LNCAP (cell line): ENCODE data around the gene SNX13.

Experiments
- CTCF ChIP-seq: fragments of 450-650 bp; IDR thresholded peaks from 2 replicates; pipeline ENCODE4 v1.5.1; 2017; ENCODE audit warnings: mild to moderate bottlenecking

Gene SNX13

GRCh38 chr7:17822547-17823173 lies 117.6 kb downstream of the SNX13 start:
- no peak for TF ChIP-seq CTCF

GRCh38 chr7:17816903-17817302 lies 123.4 kb downstream of the SNX13 start:
- TF ChIP-seq CTCF = no peak

GRCh38 chr7:17815318-17815717 lies 125.0 kb downstream of the SNX13 start:
- TF ChIP-seq CTCF = no peak

- no peak for TF ChIP-seq CTCF
These were observed 126.2 kb downstream of the SNX13 start for GRCh38 chr7:17814058-17814457.

- no peak for TF ChIP-seq CTCF
These were observed 133.1 kb downstream of the SNX13 start for GRCh38 chr7:17807242-17807641.

GRCh38 chr7:17806631-17807030 lies 133.7 kb downstream of the SNX13 start:
- no peak for TF ChIP-seq CTCF

GRCh38 chr7:17802056-17802455 lies 138.2 kb downstream of the SNX13 start:
- no peak for TF ChIP-seq CTCF
